ENCODE results near the gene IFT172. TPM values are rescaled to one million over a fixed set of nuclear protein-coding genes. Genes with fewer than 3 reads are reported as not detected.

The IFT172 gene
- total RNA-seq, 2 donors from 2014 or later: 14.3 to 41.2 TPM

GRCh38 chr2:27409321-27410073 lies 80.0 kb downstream of the IFT172 start, which contains the start of gene PPM1G:
PPM1G (minus strand) TSS chr2:27409591; CDS start chr2:27409422, 169 bp downstream.
- TF ChIP-seq CTCF (IDR thresholded peaks at IDR 0.05) (peak in 1 of 7 experiments; percentile 17), POLR2A (IDR thresholded peaks at IDR 0.05) (peak; percentile 38 to 82 (median 80))
- Histone ChIP-seq H3K27me3 (no peaks in the 10 kb centered on the region), H3K4me3 (peak within 1 kb of the TSS; percentile 90 to 93), H3K9me3 (no peaks in the 10 kb centered on the region), H3K36me3 (replicated peaks in 1 of 2; ENCODE audit: insufficient read depth in 1 of 2, low read depth in 2 of 2) (no peaks in the 10 kb centered on the region), H3K4me1 (peaks cover 19% of the 10 kb centered on the region), H3K27ac (peak within 1 kb of the TSS; percentile 67 to 90 (median 83))
- WGBS, 2 donors: 0% methylated on average over 29 to 80 of the region's 82 CpGs
- ATAC-seq (peak; percentile 98), DNase-seq (peak; percentile 96 to 97 (median 96))
- intact Hi-C loops (cut with DNase I): no loop called here

- H3K4me3 ChIP-seq: peak overlapping the region; percentile 90 to 93
- TF ChIP-seq CTCF (IDR thresholded peaks at IDR 0.05) (no peak), POLR2A (IDR thresholded peaks at IDR 0.05) (no peak)
- ATAC-seq (peak; percentile 11), DNase-seq (peak in 1 of 4 donors; percentile 6)
- H3K27me3 ChIP-seq: no peaks in the 10 kb centered on the region
- intact Hi-C loops (cut with DNase I): no loop called here
- WGBS, 2 donors: 1% methylated on average over 12 to 28 of the region's 33 CpGs
- H3K36me3 ChIP-seq (replicated peaks in 1 of 2; ENCODE audit: insufficient read depth in 1 of 2, low read depth in 2 of 2): no peaks in the 10 kb centered on the region
- H3K27ac ChIP-seq: peak overlapping the region; percentile 67 to 90 (median 83)
- peaks cover 19% of the 10 kb centered on the region for H3K4me1 ChIP-seq
- H3K9me3 ChIP-seq: no peaks in the 10 kb centered on the region
These were observed 80.8 kb downstream of the IFT172 start for GRCh38 chr2:27408601-27409320.

GRCh38 chr2:27407798-27408491 lies 81.6 kb downstream of the IFT172 start:
- intact Hi-C loops (cut with DNase I): no loop called here
- H3K4me1 ChIP-seq: peaks cover 19% of the 10 kb centered on the region
- WGBS, 2 donors: 43 to 46% methylated on average over 16 of the region's 16 CpGs
- H3K36me3 ChIP-seq (replicated peaks in 1 of 2; ENCODE audit: insufficient read depth in 1 of 2, low read depth in 2 of 2): no peaks in the 10 kb centered on the region
- ATAC-seq (no peak), DNase-seq (peak in 2 of 4 donors; percentile 21 to 35)
- H3K27ac ChIP-seq: no peak overlapping the region
- no peak overlapping the region for H3K4me3 ChIP-seq
- H3K27me3 ChIP-seq: no peaks in the 10 kb centered on the region
- TF ChIP-seq POLR2A (IDR thresholded peaks at IDR 0.05) (no peak), CTCF (IDR thresholded peaks at IDR 0.05) (peak; percentile 18 to 68 (median 58))
- no peaks in the 10 kb centered on the region for H3K9me3 ChIP-seq

GRCh38 chr2:27400348-27401135 lies 89.0 kb downstream of the IFT172 start:
- no peak for DNase-seq
- no peaks in the 10 kb centered on the region for H3K4me1 ChIP-seq
- H3K27ac ChIP-seq: no peak overlapping the region
- no peak for ATAC-seq
- intact Hi-C loops (cut with DNase I): no loop called here
- H3K27me3 ChIP-seq: no peaks in the 10 kb centered on the region
- no peaks in the 10 kb centered on the region for H3K36me3 ChIP-seq (replicated peaks in 1 of 2; ENCODE audit: insufficient read depth in 1 of 2, low read depth in 2 of 2)
- TF ChIP-seq CTCF (IDR thresholded peaks at IDR 0.05): no peak
- no peak for TF ChIP-seq POLR2A (IDR thresholded peaks at IDR 0.05)
- no peaks in the 10 kb centered on the region for H3K9me3 ChIP-seq
- H3K4me3 ChIP-seq: no peak overlapping the region
- WGBS, 2 donors: 96 to 100% methylated on average over 2 of the region's 2 CpGs

Measured in body of pancreas (tissue), 4 donors.